CD4-positive, alpha-beta T cell treated with Interleukin-21 for 1 hour (primary cell): ENCODE data around the gene UBE4A.

Experiments used
- DNase-seq: peaks from one replicate; pipeline ENCODE4 v3.0.0-alpha.2; 2020

The UBE4A gene

GRCh38 chr11:118341815-118342489 is 17.4 kb upstream of the UBE4A start:
- DNase-seq: peak; percentile 41

DNA sequence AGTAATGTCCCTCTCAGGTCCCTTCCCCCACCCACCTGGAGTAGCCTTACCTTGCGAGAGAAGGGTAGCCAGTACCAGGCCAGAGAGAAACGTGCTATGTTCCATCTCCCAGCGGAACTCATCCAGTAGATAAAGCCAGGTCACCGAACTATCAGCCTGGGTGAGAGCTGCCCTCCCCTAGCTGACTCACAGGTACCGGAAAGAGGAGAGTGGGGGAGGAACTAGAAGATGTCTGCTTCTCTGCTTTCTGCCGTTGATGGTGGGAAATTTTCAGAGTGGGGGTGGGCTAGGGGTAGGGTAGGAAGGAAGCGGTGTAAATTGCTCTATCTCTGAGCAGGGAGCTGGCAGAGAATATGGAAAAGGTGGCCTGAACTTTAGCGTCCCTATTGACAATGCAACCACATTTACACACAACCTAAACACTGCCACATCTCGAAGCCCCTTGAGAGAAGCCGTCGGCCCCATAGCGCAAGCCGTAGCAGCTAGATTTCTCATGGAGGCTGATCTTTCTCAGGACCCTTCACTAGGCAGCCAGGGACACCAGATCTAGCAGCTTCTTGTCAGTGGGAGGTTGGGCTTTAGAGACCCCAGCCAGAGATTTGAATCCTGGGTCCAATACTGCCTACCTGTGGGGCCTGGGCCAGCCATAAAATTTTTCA is 16.8 kb upstream of the UBE4A start, which contains the start of gene CD3D:
TSS of gene CD3D (minus strand) at position 203 of the 659 bp plus-strand sequence. CDS start at position 105, 98 bp downstream.
- DNase-seq: peak; percentile 82

GRCh38 chr11:118343248-118343647 is 16.2 kb upstream of the UBE4A start:
- no peak for DNase-seq

- DNase-seq: peak; percentile 78
Observed at GRCh38 chr11:118343981-118344515, 15.4 kb upstream of the UBE4A start, which contains the start of gene CD3G. CD3G (plus strand) TSS chr11:118344344; CDS start chr11:118344424, 80 bp downstream.

GRCh38 chr11:118349475-118349874 is 9.9 kb upstream of the UBE4A start:
- DNase-seq: no peak

GRCh38 chr11:118353084-118353710 is 6.2 kb upstream of the UBE4A start:
- DNase-seq: peak; percentile 76

DNA sequence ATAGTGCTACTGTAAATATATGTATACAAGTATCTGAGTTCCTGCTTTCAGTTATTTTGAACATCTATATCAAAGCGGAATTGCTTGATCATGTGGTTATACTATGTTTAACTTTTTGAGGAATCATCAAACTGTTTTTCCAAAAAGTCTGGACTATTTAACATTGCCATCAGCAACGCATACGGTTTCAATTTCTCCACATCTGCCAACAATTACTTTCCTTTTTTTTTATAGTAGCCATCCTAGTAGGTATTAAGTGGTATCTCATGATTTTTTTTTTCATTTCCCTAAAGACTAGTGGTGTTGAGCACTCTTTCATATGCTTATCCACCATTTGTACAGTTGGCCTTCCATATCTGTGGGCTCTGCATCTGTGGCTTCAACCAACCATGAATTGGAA is 1.3 kb upstream of the UBE4A start:
- DNase-seq: no peak

GRCh38 chr11:118364956-118365615 is 5.7 kb downstream of the UBE4A start:
- no peak for DNase-seq

GRCh38 chr11:118366287-118366686 is 6.9 kb downstream of the UBE4A start:
- no peak for DNase-seq

DNA sequence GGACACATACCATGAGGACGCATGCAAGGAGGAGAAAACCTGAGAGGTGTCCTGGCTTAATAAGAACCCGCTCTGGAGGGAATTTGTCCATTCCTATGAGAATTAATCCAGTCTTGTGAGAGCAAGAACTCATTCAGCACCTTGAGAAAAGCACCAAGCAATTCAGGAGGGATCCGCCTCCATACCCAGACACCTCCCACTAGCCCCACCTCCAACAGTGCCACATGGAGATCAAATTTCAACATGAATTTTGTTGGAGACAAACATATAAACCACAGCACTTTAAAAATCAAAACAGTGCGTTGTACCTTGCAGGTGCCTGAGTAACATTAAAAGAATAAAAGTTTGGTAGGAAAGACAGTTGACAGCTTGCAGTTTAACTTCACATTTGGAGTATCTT is 11.4 kb downstream of the UBE4A start:
- DNase-seq: no peak

DNA sequence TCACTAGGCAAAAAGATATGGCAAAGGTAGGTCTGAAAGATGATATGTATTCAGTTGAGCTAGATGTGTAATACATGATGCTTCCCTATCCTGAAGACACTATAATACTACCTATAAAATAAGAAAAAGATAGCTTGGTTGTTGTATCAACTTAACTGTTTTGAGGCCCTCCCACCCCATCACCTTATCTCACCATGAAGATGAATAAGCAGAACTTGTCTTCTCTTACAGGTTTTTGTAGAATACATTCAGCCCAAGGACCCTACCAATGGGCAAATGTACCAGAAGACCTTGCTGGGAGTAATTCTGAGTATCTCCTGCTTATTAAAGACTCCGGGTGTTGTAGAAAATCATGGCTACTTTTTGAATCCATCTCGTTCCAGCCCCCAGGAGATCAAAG is 13.9 kb downstream of the UBE4A start:
- no peak for DNase-seq

- no peak for DNase-seq
Observed at GRCh38 chr11:118373871-118374270, 14.5 kb downstream of the UBE4A start.

- no peak for DNase-seq
Observed at GRCh38 chr11:118374729-118375128, 15.3 kb downstream of the UBE4A start.

- DNase-seq: no peak
Observed at GRCh38 chr11:118375978-118376377, 16.6 kb downstream of the UBE4A start.

- no peak for DNase-seq
Observed at GRCh38 chr11:118379497-118379896, 20.1 kb downstream of the UBE4A start.

- no peak for DNase-seq
Observed at GRCh38 chr11:118380571-118380970, 21.2 kb downstream of the UBE4A start.

GRCh38 chr11:118382954-118383353 is 23.6 kb downstream of the UBE4A start:
- DNase-seq: no peak

GRCh38 chr11:118383657-118384056 is 24.3 kb downstream of the UBE4A start:
- no peak for DNase-seq

- peak; percentile 49 for DNase-seq
Observed at GRCh38 chr11:118396097-118396501, 36.7 kb downstream of the UBE4A start.

- DNase-seq: no peak
Observed at GRCh38 chr11:118397448-118397847, 38.0 kb downstream of the UBE4A start.

- peak; percentile 90 for DNase-seq
Observed at GRCh38 chr11:118398791-118399559, 39.6 kb downstream of the UBE4A start.

- peak; percentile 94 for DNase-seq
Observed at GRCh38 chr11:118401151-118401879, 41.9 kb downstream of the UBE4A start, which contains the start of gene ATP5MG. ATP5MG (plus strand) TSS chr11:118401606; CDS start chr11:118401666, 60 bp downstream.
